Measurements from ENCODE around the gene SYTL2.
"Not testable (repeated sequence)": the region's sequence is repeated elsewhere in the genome, so short reads cannot be mapped to it uniquely, and the experiment has no call there.

SYTL2 gene

GRCh38 chr11:85658180-85658579, 152.8 kb downstream of the SYTL2 start:
- no peak for DNase-seq

- no peak for DNase-seq
These were observed 154.2 kb downstream of the SYTL2 start for GRCh38 chr11:85656777-85657176.

DNA sequence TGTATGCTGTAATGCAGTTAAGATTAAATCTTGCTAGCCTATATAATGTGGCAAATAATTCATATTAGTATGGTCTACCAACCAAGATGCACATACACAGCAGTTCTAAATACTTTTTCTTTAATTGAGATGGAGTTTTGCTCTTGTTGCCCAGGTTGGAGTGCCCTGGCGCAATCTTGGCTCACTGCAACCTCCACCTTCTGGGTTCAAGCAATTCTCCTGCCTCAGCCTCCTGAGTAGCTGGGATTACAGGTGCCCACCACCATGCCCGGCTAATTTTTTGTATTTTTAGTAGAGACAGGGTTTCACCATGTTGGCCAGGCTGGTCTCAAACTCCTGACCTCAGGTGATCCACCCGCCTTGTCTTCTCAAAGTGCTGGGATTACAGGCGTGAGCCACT, 156.6 kb downstream of the SYTL2 start:
- not testable (repeated sequence) for DNase-seq

DNA sequence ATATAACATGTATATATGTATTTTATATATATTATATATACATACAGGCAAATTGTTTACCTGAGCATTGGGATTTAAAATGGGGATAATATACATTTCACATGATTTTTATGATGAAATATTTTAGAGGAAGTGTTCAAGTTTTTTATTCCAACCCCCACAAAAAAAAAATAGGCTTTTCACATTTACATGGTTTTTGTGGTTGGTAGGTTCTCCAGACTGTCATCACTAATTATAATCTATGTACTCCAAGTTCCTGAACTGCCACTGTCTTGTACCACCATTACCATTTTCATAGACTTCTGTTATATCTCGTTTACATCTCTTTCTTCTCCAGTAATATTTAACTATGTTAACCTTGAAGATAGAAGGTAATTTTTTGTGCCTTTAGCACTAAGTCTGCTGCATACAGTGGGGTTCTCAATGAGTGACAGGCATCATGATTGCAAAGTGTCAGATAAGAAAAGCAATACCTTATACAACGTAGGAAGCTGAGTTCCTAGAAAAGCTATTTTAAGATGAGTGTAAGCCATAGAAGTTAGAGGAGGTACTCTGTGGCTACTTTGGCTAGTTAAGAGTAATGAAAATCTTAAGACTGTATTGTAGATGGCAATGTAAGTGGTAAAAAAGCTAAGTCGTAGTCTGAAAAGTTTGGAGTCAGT, 158.0 kb downstream of the SYTL2 start:
- no peak for DNase-seq

DNA sequence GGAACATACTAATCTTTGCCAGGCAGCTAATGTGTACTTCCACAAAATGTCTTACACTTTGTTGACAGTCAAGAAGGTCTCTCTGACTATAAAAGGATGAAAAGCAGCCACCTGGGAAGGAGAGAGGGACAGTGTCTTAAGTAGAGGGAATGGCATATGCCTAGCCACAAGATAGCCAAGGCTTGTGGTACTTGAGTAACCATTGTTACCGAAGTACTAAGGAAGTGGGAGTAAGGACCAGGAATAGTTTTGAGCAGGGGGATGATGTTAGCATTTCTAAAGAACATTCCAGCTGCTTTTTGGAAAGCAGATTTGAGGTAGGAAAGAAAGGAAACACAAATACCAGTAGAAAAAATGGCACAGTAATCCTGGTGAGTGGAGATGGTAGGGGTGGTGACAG, 159.8 kb downstream of the SYTL2 start:
- DNase-seq: no peak

GRCh38 chr11:85647604-85648299, 163.2 kb downstream of the SYTL2 start, which contains the start of gene TMEM126A:
TMEM126A (plus strand) TSS chr11:85647967; CDS start chr11:85650256, 2,289 bp downstream.
- DNase-seq: peak; percentile 46 to 93 (median 82)

GRCh38 chr11:85647078-85647477, 163.9 kb downstream of the SYTL2 start:
- DNase-seq: no peak

All from anterior cingulate cortex (tissue), 58 donors.